ENCODE results near the gene TLE4.

- no peak for TF ChIP-seq CTCF (IDR thresholded peaks at IDR 0.05)
- TF ChIP-seq POLR2A (IDR thresholded peaks at IDR 0.05), result no peak
- TF ChIP-seq POLR2AphosphoS5 (IDR thresholded peaks at IDR 0.05), result no peak
Observed at GRCh38 chr9:79603222-79603920, 31.6 kb downstream of the TLE4 start.

Data from prostate gland (tissue), 2 donors.